Fibroblast of peridontal ligament (primary cell): Measurements from ENCODE around the gene GMDS.
"Not testable (repeated sequence)": the region's sequence is repeated elsewhere in the genome, so short reads cannot be mapped to it uniquely, and the experiment has no call there.

Experiments used
- DNase-seq: peaks from one replicate; pipeline ENCODE4 v3.0.0-alpha.2; 2010; ENCODE audit errors: extremely low read depth

The GMDS gene

DNA sequence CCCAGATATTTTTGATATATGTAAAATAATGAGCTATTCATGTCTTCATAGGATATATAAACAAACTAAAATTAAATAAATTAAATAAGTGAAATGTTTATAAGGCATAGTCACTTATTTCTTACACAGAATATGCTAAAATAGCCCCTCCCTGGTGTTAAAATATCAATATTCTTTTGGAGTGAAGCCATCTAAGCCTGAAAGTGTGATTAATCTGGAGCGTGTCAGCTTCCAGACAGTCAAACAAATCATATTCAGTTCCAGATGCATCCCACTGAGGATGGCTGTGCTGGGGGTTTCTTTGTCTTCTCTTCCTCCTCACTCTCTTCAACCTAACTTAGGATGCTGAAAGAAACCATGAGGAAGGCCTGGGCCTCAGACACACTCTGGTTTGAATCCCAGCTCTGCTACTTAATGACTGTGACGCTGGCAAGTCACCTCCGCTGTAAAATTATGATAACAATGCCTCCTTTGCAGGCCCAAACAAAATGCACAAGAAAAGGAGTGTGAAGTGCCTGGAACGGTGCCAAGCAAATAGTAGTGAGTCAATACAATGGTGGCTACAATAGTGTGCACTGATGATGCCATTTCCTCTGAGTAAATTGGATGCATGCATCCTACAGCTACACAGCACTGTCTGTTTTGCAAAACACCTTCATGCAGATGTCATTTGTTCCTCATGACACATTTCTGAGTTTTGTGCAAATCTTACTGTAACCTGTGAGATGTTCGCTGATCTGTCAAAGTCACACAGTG lies 474.3 kb downstream of the GMDS start:
- DNase-seq = no peak

DNA sequence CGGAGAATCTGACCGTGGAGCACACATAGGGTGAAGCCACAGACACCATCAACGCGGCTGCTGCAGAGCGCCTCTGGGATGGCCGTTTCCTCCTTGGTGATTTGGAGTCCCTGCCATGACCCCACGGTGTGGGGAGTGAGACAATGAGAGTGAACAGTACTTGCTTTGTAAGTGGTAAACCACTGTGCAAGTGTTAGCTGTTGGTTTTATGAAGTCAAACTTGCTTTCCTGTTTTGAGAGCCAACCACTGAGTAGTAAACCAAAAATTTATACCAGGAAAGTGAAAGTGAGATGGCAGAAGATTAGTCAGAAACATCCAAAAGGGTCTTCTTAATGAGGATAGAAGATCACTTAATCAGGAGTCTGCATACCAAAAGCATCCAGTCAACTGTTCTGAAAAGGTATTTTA lies 475.0 kb downstream of the GMDS start:
- DNase-seq = peak; percentile 33

DNA sequence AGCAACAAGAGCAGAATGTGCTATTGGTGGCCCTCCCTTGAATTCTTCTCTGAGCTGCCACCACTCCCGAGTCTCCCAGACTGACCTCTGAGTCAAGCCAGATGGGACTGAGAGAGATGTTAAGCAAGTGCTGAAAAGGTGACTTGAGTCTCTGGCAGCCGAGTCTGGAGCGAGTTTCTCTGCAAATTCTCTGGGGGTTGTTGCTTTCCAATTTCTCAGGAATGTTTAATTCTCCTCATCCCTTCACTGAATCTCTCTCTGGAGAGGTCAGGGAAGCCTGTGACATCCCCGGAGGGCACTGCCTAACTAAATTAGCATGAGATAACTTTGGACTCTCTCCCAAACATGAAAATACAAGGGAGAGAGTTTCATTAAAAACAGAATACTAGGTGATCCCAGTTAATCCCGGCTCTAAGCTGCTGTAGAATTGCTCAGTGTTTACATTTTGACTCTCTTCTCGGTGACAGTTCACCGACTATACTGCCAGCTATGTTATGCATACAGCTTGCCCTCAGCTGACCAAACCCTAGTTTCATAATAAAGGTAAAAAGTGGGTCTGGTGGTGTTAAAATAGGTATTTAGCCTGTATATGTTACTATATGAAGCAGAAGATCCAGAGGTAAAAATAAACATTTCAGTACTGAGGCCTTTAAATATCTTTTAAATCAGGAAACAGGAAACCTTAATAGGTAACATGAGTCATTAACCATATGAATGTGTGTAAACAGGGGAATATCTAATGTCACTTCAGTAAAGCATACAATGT lies 477.7 kb downstream of the GMDS start:
- DNase-seq = peak; percentile 44

DNA sequence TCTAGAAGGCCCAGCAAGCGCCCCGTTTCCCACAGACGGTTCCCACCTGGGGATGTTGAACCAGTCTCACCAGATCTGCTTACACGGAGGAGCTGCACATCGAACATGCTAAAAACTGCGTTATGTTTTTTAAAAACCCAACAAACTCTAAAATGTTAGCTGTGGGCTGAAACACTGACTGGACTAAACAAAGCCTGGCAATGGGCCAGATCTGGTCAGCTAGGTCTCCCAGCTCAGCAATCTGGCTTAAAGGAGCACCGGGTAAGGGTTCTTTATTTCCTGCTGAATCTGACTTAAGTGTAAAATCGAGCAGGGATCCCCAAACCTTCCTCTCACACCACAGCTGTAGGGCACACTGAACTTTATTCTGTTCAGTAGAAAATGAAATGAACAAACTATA lies 478.8 kb downstream of the GMDS start:
- DNase-seq = peak; percentile 14

DNA sequence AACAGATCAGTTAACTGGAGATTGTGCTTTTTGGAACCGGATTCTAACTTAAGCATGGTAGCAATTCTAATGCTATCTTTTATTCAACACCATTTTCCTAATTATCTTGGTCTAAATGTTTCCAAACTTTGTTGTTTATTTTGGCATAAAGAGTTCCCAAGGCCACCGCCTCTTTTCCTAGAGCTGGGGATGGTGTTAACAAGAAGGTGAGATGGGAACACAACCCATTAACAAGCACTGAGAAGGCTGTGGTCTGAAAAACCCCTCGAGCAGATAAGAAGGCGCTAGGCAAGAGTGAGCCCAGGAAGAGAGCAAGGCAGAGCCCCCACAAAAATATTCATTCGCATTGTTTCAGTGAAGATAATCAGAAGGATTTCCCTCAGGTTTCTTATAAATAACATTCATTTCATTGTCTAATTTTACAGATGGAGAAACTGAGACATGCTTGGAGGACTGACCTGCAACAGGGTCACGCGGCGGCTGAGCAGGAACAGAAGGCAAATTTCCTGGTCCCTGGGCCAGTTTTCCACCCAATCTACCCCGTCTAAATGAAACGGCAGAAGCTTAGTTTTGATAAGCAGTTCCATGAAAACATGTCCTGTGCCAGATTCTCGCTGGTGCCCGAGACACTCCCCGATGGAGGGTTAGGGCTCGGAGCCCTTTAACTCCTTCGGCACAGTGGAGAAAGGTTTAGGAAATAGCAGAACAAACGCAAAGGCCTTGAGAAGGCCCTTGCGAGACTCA lies 480.1 kb downstream of the GMDS start:
- no peak for DNase-seq

DNA sequence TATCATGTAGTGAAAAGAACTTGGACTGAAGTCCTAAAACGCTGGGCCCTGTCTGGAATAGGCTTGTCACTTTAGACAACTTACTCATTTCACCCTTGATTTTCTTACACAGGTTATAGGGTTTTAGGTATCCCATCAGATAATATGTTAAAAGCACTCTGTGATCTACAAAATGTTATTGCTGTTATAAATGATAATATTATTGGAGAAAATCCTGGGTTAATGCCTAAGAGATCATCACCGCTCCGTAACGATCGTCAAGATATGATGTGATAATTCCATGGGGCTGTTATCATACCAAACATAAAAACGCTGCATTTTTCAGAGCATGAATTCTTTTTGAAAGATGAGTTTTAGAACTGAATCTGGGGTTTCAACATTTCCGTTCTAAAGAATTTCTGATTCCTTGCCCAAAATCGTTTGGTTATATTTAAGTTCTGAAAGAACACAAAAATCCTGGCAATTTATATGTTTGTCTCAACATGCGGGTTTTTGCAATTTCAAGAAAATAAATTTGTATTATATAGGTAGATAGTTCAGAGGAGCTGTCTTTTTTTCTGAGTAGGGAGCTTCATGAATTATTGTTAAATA lies 480.9 kb downstream of the GMDS start:
- peak; percentile 23 for DNase-seq

DNA sequence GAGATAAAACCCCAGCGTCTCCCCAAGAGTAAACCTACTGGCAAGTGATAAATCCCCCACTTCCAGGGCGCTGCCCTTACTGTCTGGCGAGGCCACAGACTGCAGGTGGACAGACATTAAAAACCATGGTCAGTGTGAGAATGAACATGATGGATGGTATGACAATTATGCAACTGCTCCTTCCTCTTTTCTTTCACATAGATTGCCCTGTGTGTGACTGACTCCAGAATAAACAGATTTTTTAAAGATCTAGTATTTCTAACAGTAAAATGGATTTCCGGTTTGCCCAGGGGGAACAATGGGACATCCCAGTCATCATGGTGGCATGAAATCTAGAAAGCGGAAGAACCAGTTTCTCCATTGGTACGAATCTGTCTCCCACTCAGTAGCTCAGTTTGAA lies 482.0 kb downstream of the GMDS start:
- DNase-seq = no peak

DNA sequence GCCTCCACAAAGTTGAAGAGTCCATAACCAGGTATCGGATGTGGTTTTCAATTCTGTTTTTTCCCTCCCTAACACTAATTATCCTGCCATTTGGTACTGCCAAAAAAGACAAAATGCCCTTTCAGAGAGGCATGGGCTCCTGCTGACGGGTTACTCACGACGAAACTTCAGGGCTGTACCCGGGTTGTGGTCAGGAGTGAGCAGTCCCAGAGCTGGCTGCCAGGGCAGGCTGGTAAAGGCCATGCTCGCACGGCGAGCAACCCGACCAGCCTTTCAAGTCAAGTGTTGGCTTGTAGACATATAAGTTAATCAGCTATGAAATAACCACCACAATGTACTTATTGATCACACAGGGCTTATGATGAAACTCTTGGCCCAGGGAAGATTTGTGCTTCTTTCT lies 483.2 kb downstream of the GMDS start:
- DNase-seq = no peak

DNA sequence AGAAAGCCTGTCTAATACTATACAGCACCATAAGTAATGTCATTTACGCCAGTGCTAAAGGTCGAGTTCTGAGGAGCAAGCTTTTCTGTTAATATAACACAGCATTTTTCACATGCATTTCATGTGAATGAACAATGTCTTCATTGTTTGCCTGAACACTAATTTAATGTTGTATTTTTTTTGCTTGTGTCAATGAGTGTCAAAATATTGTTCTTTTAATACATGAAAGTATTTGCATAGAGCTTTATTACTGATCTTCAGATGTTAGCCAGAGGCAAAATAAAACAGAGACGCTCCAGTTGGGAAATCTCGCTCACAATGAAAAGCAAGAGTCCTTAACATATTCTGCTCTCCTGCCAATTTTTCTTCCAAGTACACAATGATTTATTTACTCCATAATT lies 483.9 kb downstream of the GMDS start:
- DNase-seq = no peak

DNA sequence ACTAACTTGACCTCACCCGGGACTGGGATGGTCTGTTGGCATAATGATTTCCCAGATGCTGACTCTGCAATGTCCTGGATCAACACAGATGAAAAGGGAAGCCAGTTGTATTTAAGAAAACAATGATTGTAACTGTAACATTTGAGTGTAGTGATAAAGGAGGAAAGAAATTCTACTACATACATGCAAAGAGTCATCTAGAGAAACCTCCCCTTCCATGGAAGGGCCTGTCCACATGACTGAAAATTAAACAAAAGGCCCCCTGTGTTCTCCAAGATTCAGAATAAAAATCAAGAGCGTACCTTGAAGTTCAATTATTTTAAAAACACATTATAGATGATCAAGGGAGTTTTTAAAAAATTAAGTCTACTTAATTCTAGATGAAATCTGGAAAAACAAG lies 484.5 kb downstream of the GMDS start:
- no peak for DNase-seq

DNA sequence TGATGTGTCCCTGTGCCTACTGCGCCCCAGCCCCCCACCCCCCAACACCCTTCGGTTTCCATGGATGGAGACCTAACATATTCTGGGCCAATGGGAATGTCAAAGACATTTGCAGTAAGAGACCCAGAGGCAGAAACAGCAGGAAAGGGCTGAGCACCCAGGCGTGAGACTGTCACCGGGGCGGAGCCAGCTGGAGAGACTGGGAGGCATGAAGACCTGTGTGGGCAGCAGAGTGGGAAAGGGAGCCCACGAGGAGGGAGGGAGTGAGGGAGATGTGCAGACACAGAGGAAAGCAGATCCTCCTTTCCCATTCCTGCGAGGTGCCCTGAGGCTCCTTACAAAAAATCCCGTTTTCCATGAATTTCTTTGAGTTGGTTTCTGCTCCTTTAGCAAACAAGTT lies 485.5 kb downstream of the GMDS start:
- DNase-seq = no peak

DNA sequence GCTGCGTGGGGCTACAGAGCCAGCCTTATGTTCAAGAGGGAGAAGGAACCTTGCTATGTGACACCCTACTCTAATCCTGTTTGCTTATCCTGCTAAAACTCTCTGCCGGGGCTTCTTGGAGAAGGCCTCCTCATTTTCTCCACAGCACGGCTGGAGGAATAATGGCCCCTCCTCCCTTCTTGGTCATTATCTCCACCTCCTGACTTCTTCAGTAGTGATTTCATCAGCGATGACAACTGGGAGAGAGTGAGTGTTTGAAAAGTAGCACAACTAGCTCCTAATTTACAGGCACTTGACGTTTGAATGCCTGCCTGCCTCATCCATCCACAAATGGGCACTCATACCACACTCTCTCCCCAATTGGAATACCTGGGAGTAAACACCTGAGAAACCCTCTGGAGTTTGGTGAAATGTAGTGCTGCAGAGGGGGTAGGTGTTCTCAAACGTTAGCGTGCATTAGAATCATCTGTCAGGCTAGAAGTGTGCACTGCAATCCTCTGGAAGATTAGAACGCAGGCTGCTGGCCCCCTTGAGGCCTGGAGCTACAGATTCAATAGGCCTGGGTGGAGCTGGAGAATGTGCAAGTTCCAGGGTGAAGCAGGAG lies 487.2 kb downstream of the GMDS start:
- DNase-seq = no peak

DNA sequence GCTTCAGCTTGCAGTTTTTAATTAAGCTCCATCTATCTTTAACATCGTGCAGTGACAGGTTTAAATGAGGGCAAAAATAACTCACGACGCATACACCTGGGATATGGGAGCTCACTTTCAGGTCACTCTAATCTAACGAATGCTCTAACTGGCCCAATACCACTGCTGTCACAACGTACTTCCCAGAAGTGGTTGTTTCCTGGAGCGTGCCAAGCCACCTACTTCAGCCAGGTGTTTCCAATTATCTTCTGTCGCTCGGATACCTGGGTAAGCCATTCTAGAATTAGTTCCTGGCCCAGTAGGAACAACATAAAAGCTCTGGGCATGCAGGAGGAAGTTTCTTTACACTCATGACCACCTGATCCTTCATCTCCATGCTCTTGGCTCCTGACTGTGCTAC lies 488.3 kb downstream of the GMDS start:
- no peak for DNase-seq

DNA sequence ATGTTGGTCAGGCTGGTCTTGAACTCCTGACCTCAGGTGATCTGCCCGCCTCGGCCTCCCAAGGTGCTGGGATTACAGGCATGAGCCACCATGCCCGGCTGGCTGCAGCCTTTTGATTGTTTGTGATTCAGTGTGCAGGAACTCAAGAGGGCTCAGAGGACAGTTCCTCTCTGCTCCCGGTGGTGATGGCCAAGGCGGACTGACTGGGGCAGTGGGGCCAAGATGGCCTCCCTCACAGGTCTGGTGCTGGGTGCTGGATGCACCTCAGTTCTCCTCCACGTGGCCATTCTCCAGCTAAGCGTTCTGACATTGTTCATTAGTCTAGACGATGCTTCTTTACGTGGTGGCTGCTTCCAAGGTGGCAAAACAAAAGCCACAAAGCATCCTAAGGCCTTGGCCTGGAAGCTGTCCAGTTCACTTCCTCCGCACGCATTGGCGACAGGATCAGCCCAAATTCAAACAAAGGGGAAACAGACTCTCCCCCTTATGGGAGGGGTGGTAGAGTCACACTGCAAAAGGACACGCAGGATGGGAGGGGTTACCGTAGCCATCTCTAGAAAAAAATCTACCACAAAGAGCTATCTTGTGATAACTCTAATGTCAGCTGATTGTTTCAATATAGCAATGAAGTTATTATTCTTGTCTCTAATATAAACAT lies 488.8 kb downstream of the GMDS start:
- DNase-seq = no peak

DNA sequence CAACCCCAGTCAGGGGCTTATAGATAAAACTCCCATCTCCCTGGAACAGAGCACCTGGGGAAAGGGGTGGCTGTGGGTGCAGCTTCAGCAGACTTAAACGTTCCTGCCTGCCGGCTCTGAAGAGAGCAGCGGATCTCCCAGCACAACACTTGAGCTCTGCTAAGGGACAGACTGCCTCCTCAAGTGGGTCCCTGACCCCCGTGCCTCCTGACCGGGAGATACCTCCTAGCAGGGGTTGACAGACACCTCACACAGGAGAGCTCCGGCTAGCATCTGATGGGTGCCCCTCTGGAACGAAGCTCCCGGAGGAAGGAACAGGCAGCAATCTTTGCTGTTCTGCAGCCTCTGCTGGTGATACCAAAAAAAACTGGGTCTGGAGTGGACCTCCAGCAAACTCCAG lies 494.3 kb downstream of the GMDS start:
- not testable (repeated sequence) for DNase-seq

DNA sequence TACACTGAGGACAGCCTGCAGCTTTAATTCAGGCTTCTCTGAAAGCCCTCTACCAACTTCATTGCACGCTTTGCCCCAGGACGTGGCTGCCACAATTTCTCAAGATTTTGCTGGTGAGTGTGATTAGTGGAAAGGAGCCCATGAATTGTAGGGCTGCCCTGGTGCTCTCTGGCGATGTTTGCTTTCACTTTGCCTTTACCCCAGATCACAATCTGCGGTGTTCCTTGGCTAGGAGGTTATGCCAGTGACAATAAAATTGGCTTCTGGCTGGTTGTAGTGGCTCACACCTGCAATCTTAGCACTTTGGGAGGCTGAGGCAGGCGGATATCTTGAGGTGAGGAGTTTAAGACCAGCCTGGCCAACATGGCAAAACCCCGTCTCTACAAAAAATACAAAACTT lies 496.4 kb downstream of the GMDS start:
- DNase-seq = no peak

DNA sequence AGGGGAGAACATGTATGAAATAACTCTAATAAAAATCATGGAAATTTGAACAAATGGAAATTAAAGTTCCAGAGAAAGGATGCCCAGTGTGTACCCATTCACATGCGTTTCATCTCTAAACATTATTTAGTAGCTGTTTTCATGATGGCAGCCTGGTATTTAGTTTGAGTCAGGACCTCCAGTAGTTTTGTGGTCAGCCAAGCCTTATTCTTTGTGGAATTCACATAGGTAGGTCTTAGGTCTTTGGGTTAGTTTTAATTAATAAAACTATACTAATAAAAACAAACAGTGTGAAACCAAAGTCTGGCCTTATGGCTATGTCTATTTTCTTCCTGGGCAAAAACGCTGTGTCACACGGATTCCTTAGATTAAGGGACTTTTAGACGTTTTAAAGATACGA lies 497.9 kb downstream of the GMDS start:
- no peak for DNase-seq

DNA sequence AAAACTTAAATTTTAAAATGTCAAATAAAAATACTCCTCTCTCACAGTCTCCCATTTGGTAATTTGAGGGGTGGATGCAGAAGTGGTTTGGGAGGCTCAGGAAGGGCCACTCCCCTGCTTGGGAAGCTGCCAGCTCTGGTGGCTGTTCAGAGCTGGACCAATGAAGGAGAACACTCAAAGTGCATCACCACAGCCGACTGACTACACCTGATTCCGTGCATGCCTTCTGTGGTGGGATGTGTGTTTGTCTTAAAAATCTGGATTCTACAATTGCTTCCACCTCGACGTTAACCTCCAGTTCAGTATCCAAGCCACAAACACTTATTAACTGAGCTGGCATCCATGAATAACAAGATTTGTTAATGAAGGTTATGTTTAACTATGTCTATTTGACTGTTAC lies 498.4 kb downstream of the GMDS start:
- DNase-seq = no peak

DNA sequence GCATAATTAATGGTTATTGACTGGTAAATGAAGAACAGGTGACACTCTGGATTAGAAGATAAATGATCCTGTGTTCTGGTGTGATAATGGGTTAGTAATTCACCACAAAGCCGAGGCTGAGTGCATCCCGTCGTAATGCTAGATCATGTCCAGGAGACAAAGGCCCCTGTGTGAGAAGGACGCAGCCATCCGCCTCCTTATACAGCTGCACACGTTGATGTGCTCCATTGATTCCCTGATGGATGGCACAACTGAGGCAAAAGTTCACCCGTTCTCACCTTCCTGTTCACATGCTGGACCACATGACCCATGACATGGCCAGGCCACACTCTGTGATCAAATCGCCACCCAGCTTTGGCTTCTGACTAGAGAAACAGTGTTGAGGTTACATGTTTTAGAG lies 499.6 kb downstream of the GMDS start:
- DNase-seq = no peak

DNA sequence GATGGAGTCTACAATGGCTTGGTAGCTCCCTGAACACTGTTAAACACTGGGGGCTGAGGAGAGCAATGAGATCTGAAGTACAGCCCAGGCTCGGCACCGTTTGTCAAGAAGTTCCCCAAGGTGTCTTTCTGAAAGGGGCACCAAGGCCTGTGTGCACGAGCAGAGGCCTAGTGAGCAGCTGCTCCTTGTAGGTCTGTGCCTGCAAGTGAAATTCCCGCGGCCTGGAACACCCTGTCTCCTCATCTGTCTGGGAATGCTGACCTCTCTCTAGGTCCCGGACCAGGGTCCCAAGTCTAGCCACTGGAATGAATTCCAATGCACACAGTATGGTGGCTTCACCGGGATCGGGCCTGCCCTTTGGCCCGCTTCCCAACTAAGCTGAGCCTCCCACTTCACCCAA lies 500.9 kb downstream of the GMDS start:
- DNase-seq = no peak

DNA sequence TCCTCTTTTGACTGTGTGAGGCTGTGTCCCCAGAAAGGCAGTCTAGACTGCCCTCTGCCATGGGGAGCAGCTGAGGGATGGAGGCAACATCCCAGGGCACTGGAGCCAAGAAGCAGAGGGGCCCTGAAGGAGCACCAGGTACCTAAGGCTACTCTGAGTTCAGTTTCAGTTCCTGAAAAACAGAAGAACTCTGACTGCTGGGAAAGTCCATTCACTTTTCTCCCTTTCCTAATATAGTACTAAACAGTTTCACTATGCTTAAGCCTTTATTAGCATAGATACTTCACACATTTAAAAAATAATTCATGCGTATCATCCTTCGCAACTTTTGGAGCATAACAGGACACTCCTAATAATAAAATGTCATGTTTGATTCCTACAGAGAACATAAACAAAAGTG lies 505.7 kb downstream of the GMDS start:
- no peak for DNase-seq
